Measurements from ENCODE around the gene SCGB1C1.

DNA sequence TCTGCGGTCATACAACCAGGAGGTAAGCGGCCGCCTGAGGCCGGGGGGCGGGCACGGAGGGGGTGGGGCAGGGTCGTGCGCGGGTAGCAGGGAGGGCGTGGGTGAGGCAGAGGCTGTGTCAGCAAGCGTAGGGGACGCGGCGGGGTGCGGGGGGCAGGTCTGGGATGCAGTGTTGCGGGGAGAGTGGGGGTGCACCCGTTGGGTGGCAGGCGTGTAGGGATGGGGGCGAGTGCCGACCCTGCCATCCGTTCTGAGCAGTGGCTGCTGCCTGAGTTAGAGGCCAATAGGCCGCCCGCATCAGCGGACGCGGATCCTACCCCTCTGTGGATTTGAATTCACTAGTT lies 16.0 kb downstream of the SCGB1C1 start:
- TF ChIP-seq CTCF (IDR thresholded peaks at IDR 0.05) (no peak), POLR2A (IDR thresholded peaks at IDR 0.05) (no peak), EP300 (IDR thresholded peaks at IDR 0.05) (no peak)

All from ovary (tissue), 3 donors.